BLaER1 treated with 17β-estradiol and CSF1 and Interleukin-3, amounts not matched to agents 10 nM and 100 nM (cell line): ENCODE results near the gene POLR1E.

Experiments
- H3K27ac ChIP-seq, 11 experiments: shearing (Covaris generic); formaldehyde crosslinking; 2 replicates each; pipeline ENCODE4 v1.8.1; 2022
- H3K27me3 ChIP-seq, 11 experiments: shearing (Covaris generic); formaldehyde crosslinking; 2 replicates each; pipeline ENCODE4 v1.8.1; 2022
- H3K36me3 ChIP-seq, 11 experiments: shearing (Covaris generic); formaldehyde crosslinking; 2 replicates each; pipeline ENCODE4 v1.8.1; 2022
- H3K4me1 ChIP-seq, 10 experiments: shearing (Covaris generic); formaldehyde crosslinking; 2 replicates each; pipeline ENCODE4 v1.8.1; 2022
- H3K4me2 ChIP-seq, 11 experiments: shearing (Covaris generic); formaldehyde crosslinking; 2 replicates each; pipeline ENCODE4 v1.8.1; 2022
- H3K4me3 ChIP-seq, 10 experiments: shearing (Covaris generic); formaldehyde crosslinking; 2 replicates each; pipeline ENCODE4 v1.8.1; 2022
- H3K9ac ChIP-seq, 11 experiments: shearing (Covaris generic); formaldehyde crosslinking; 2 replicates each; pipeline ENCODE4 v1.8.1; 2022
- H3K9me3 ChIP-seq, 11 experiments: shearing (Covaris generic); formaldehyde crosslinking; replicated peaks in 1 of 11; 2 replicates each; pipeline ENCODE4 v1.8.1; 2022
- H4K20me1 ChIP-seq, 11 experiments: shearing (Covaris generic); formaldehyde crosslinking; 2 replicates each; pipeline ENCODE4 v1.8.1; 2022
- Cebpa-rat ChIP-seq, 11 experiments: shearing (Covaris generic); IDR thresholded peaks; 2 replicates each; pipeline ENCODE4 v1.8.1; 2022

POLR1E gene

GRCh38 chr9:37444890-37445289, 40.9 kb upstream of the POLR1E start:
- Histone ChIP-seq H3K9ac (no peak overlapping the region), H3K27ac (no peak overlapping the region), H3K4me1 (peaks cover 0 to 6% (median 0%) of the 10 kb centered on the region in 10 experiments; a peak in 4 of 20 replicates), H3K36me3 (peaks cover 57 to 98% (median 78%) of the 10 kb centered on the region in 11 experiments), H4K20me1 (peaks cover 41 to 94% (median 63%) of the 10 kb centered on the region in 11 experiments; a peak in 18 of 22 replicates), H3K4me2 (no peak overlapping the region), H3K9me3 (peaks cover 0 to 1% (median 0%) of the 10 kb centered on the region in 11 experiments; a peak in 1 of 22 replicates), H3K4me3 (no peak overlapping the region), H3K27me3 (no peaks in the 10 kb centered on the region)
- no peak for TF ChIP-seq Cebpa-rat (IDR thresholded peaks at IDR 0.05)

GRCh38 chr9:37445832-37446231, 39.9 kb upstream of the POLR1E start:
- Histone ChIP-seq H3K9me3 (peaks cover 0 to 4% (median 0%) of the 10 kb centered on the region in 11 experiments; a peak in 1 of 22 replicates), H3K36me3 (peaks cover 55 to 98% (median 78%) of the 10 kb centered on the region in 11 experiments), H4K20me1 (peaks cover 34 to 92% (median 54%) of the 10 kb centered on the region in 11 experiments; a peak in 18 of 22 replicates), H3K4me2 (no peak overlapping the region), H3K4me1 (no peaks in the 10 kb centered on the region), H3K9ac (no peak overlapping the region), H3K27ac (no peak overlapping the region), H3K4me3 (no peak overlapping the region), H3K27me3 (no peaks in the 10 kb centered on the region)
- TF ChIP-seq Cebpa-rat (IDR thresholded peaks at IDR 0.05) = no peak

- H3K27ac ChIP-seq = no peak overlapping the region
- 0 out of 20 replicates have a peak, but pooled peaks cover 0 to under 1% (median 0%) of the 10 kb centered on the region in 10 experiments for H3K4me1 ChIP-seq
- no peak overlapping the region for H3K4me2 ChIP-seq
- H3K4me3 ChIP-seq = no peak overlapping the region
- H3K36me3 ChIP-seq = peaks cover 55 to 98% (median 78%) of the 10 kb centered on the region in 11 experiments
- peaks cover 29 to 92% (median 50%) of the 10 kb centered on the region in 11 experiments; a peak in 18 of 22 replicates for H4K20me1 ChIP-seq
- H3K9ac ChIP-seq = no peak overlapping the region
- H3K27me3 ChIP-seq = no peaks in the 10 kb centered on the region
- H3K9me3 ChIP-seq = peaks cover 0 to 4% (median 0%) of the 10 kb centered on the region in 11 experiments; a peak in 1 of 22 replicates
- no peak for TF ChIP-seq Cebpa-rat (IDR thresholded peaks at IDR 0.05)
Measured at GRCh38 chr9:37446401-37446800, 39.3 kb upstream of the POLR1E start.

GRCh38 chr9:37447111-37447510, 38.6 kb upstream of the POLR1E start:
- H3K27me3 ChIP-seq = no peaks in the 10 kb centered on the region
- H3K27ac ChIP-seq = no peak overlapping the region
- peaks cover 0 to 5% (median 0%) of the 10 kb centered on the region in 10 experiments; a peak in 3 of 20 replicates for H3K4me1 ChIP-seq
- no peak overlapping the region for H3K4me2 ChIP-seq
- no peak overlapping the region for H3K9ac ChIP-seq
- no peak overlapping the region for H3K4me3 ChIP-seq
- H3K9me3 ChIP-seq = peaks cover 0 to 4% (median 0%) of the 10 kb centered on the region in 11 experiments; a peak in 1 of 22 replicates
- peaks cover 26 to 92% (median 51%) of the 10 kb centered on the region in 11 experiments; a peak in 17 of 22 replicates for H4K20me1 ChIP-seq
- peaks cover 49 to 95% (median 74%) of the 10 kb centered on the region in 11 experiments for H3K36me3 ChIP-seq
- no peak for TF ChIP-seq Cebpa-rat (IDR thresholded peaks at IDR 0.05)

GRCh38 chr9:37449862-37450632, 35.7 kb upstream of the POLR1E start:
- Histone ChIP-seq H3K27ac (no peak overlapping the region), H4K20me1 (peaks cover 33 to 92% (median 54%) of the 10 kb centered on the region in 11 experiments; a peak in 20 of 22 replicates), H3K9me3 (peaks cover 0 to 7% (median under 1%) of the 10 kb centered on the region in 11 experiments; a peak in 14 of 22 replicates), H3K36me3 (peaks cover 42 to 73% (median 56%) of the 10 kb centered on the region in 11 experiments), H3K27me3 (no peaks in the 10 kb centered on the region), H3K4me3 (no peak overlapping the region), H3K9ac (no peak overlapping the region), H3K4me1 (peaks cover 0 to 5% (median 0%) of the 10 kb centered on the region in 10 experiments; a peak in 4 of 20 replicates), H3K4me2 (no peak overlapping the region)
- TF ChIP-seq Cebpa-rat (IDR thresholded peaks at IDR 0.05) = no peak

- peaks cover 31 to 92% (median 57%) of the 10 kb centered on the region in 11 experiments; a peak in 20 of 22 replicates for H4K20me1 ChIP-seq
- H3K4me1 ChIP-seq = peaks cover 0 to 5% (median 0%) of the 10 kb centered on the region in 10 experiments; a peak in 4 of 20 replicates
Measured at GRCh38 chr9:37451628-37452027, 34.1 kb upstream of the POLR1E start.

GRCh38 chr9:37452611-37453010, 33.1 kb upstream of the POLR1E start:
- Histone ChIP-seq H3K4me2 (no peak overlapping the region), H3K27me3 (no peaks in the 10 kb centered on the region), H3K4me1 (peaks cover 0 to 5% (median 0%) of the 10 kb centered on the region in 10 experiments; a peak in 4 of 20 replicates), H3K4me3 (no peak overlapping the region), H3K9me3 (peaks cover 9 to 20% (median 14%) of the 10 kb centered on the region in 11 experiments; a peak in 19 of 22 replicates), H4K20me1 (peaks cover 36 to 92% (median 59%) of the 10 kb centered on the region in 11 experiments; a peak in 20 of 22 replicates), H3K36me3 (peaks cover 46 to 76% (median 62%) of the 10 kb centered on the region in 11 experiments), H3K27ac (no peak overlapping the region), H3K9ac (no peak overlapping the region)
- TF ChIP-seq Cebpa-rat (IDR thresholded peaks at IDR 0.05) = no peak

More at GRCh38 chr9:37451628-37452027, 34.1 kb upstream of the POLR1E start:
- Histone ChIP-seq H3K9me3 (peaks cover 9 to 20% (median 14%) of the 10 kb centered on the region in 11 experiments; a peak in 19 of 22 replicates), H3K27me3 (no peaks in the 10 kb centered on the region), H3K36me3 (peaks cover 50 to 75% (median 60%) of the 10 kb centered on the region in 11 experiments), H3K27ac (no peak overlapping the region), H3K4me2 (no peak overlapping the region), H3K9ac (no peak overlapping the region), H3K4me3 (no peak overlapping the region)
- no peak for TF ChIP-seq Cebpa-rat (IDR thresholded peaks at IDR 0.05)

GRCh38 chr9:37453827-37454226, 31.9 kb upstream of the POLR1E start:
- Histone ChIP-seq H3K4me1 (peaks cover 0 to 5% (median 0%) of the 10 kb centered on the region in 10 experiments; a peak in 4 of 20 replicates), H4K20me1 (peaks cover 37 to 97% (median 62%) of the 10 kb centered on the region in 11 experiments; a peak in 20 of 22 replicates), H3K9me3 (peaks cover 9 to 20% (median 14%) of the 10 kb centered on the region in 11 experiments; a peak in 19 of 22 replicates), H3K36me3 (peaks cover 41 to 69% (median 52%) of the 10 kb centered on the region in 11 experiments), H3K27ac (no peak overlapping the region), H3K4me2 (no peak overlapping the region), H3K27me3 (no peaks in the 10 kb centered on the region), H3K4me3 (no peak overlapping the region), H3K9ac (no peak overlapping the region)
- no peak for TF ChIP-seq Cebpa-rat (IDR thresholded peaks at IDR 0.05)

GRCh38 chr9:37454238-37454637, 31.5 kb upstream of the POLR1E start:
- H4K20me1 ChIP-seq = peaks cover 37 to 97% (median 62%) of the 10 kb centered on the region in 11 experiments; a peak in 20 of 22 replicates
- H3K4me2 ChIP-seq = no peak overlapping the region
- H3K27me3 ChIP-seq = no peaks in the 10 kb centered on the region
- H3K9me3 ChIP-seq = peaks cover 9 to 20% (median 14%) of the 10 kb centered on the region in 11 experiments; a peak in 19 of 22 replicates
- peaks cover 0 to 5% (median 0%) of the 10 kb centered on the region in 10 experiments; a peak in 4 of 20 replicates for H3K4me1 ChIP-seq
- H3K27ac ChIP-seq = no peak overlapping the region
- H3K9ac ChIP-seq = no peak overlapping the region
- peaks cover 36 to 65% (median 48%) of the 10 kb centered on the region in 11 experiments for H3K36me3 ChIP-seq
- H3K4me3 ChIP-seq = no peak overlapping the region
- TF ChIP-seq Cebpa-rat (IDR thresholded peaks at IDR 0.05) = no peak
